CD4-positive, alpha-beta T cell (primary cell): ENCODE measurements around the gene PHLDB1. TPM values are rescaled to one million over a fixed set of nuclear protein-coding genes. Genes with fewer than 3 reads are reported as not detected.

Source experiments
- ATAC-seq: fragments of 200-7000 bp; cut with Tn5 transposase; one replicate; pipeline ENCODE4 v1.10.0; 2022; ENCODE audit warnings: mild to moderate bottlenecking; ENCODE audit not compliant: poor library complexity
- CTCF ChIA-PET: fragments of 350-600 bp; sonication (Branson Sonifier 250); formaldehyde crosslinking; loops from one replicate; lab custom pipeline; 2021; ENCODE audit warnings: antibody characterized with exemption, inconsistent platforms; lab: Charles Lee
- POLR2A ChIA-PET: fragments of 350-600 bp; sonication (Branson Sonifier 250); formaldehyde crosslinking; loops from one replicate; lab custom pipeline; 2021; ENCODE audit warnings: antibody characterized with exemption, inconsistent platforms; lab: Charles Lee
- DNase-seq, 14 experiments: peaks; one replicate each; pipeline ENCODE4 v3.0.0-alpha.2; 2013 to 2020; ENCODE audit warnings: mixed read lengths in 2 of 14
- H3K27ac ChIP-seq, 2 donors: one replicate each; pipeline versions ENCODE4 v1.5.1 to v1.7.0; 2013; ENCODE audit warnings: low read length in 2 of 2, low read depth in 1 of 2, mild to moderate bottlenecking in 1 of 2
- H3K27me3 ChIP-seq, 2 experiments: 1 replicate in 1 of 2; 2 replicates in 1 of 2; pipeline versions ENCODE4 v1.6.1 to v1.7.0; 2013; ENCODE audit warnings: low read length in 2 of 2, control low read depth in 1 of 2, mild to moderate bottlenecking in 1 of 2, moderate library complexity in 1 of 2; ENCODE audit not compliant: insufficient read depth in 2 of 2, control insufficient read depth in 1 of 2
- H3K36me3 ChIP-seq: one replicate; pipeline ENCODE4 v1.6.1; 2013; ENCODE audit warnings: low read length, control low read depth; ENCODE audit not compliant: insufficient read depth
- H3K4me1 ChIP-seq: one replicate; pipeline ENCODE4 v1.6.1; 2013; ENCODE audit warnings: low read length, control low read depth; ENCODE audit not compliant: insufficient read depth
- H3K4me3 ChIP-seq: one replicate; pipeline ENCODE4 v1.5.1; 2013; ENCODE audit warnings: mild to moderate bottlenecking, low read length, moderate library complexity
- H3K9me3 ChIP-seq, 2 experiments: 1 replicate in 1 of 2; 2 replicates in 1 of 2; pipeline versions ENCODE4 v1.6.1 to v1.7.0; 2013; ENCODE audit warnings: low read length in 2 of 2, mild to moderate bottlenecking in 2 of 2, control low read depth in 1 of 2, moderate library complexity in 1 of 2; ENCODE audit not compliant: control insufficient read depth in 1 of 2, insufficient read depth in 1 of 2
- H3K27ac Mint-ChIP-seq: one replicate; pipeline ENCODE4 v1.8.0; 2020; ENCODE audit warnings: mixed read lengths
- H3K27me3 Mint-ChIP-seq: one replicate; pipeline ENCODE4 v1.8.0; 2021; ENCODE audit warnings: mixed read lengths
- H3K36me3 Mint-ChIP-seq: one replicate; pipeline ENCODE4 v1.8.0; 2021; ENCODE audit warnings: low read depth, mixed read lengths
- H3K4me1 Mint-ChIP-seq: one replicate; pipeline ENCODE4 v1.8.0; 2021; ENCODE audit warnings: low read depth, mixed read lengths
- H3K4me3 Mint-ChIP-seq: one replicate; pipeline ENCODE4 v1.8.0; 2020; ENCODE audit warnings: mild to moderate bottlenecking, mixed read lengths
- H3K9me3 Mint-ChIP-seq: one replicate; pipeline ENCODE4 v1.8.0; 2020; ENCODE audit warnings: mixed read lengths
- CTCF ChIP-seq: fragments of 200-600 bp; IDR thresholded peaks from one replicate; pipeline ENCODE4 v1.8.0; 2022; ENCODE audit warnings: antibody characterized with exemption, mild to moderate bottlenecking
- intact Hi-C, 2 experiments: fragments of 100-400 bp; cut with DNase I in 1 of 2; cut with micrococcal nuclease in 1 of 2; formaldehyde crosslinking; loops; one replicate each; pipeline versions ENCODE4 v1.15.1 to v1.9.0; 2023 to 2025; cut with DNase I, micrococcal nuclease
- total RNA-seq, 174 experiments: library from RNA in 2 of 174; stranded (reverse) in 2 of 174; gene quantifications; one replicate each; pipeline ENCODE4 v1.2.3 and lab custom pipeline; 2021 to 2026

The PHLDB1 gene
- total RNA-seq, 2 experiments from 2014 or later, result 1.8 to 2.3 TPM

GRCh38 chr11:118581057-118581456, 26.4 kb upstream of the PHLDB1 start:
- H3K27me3 ChIP-seq, result no peaks in the 10 kb centered on the region
- H3K4me1 ChIP-seq, result peaks cover 13% of the 10 kb centered on the region
- H3K36me3 ChIP-seq, result peaks cover 56% of the 10 kb centered on the region
- DNase-seq (no peak), ATAC-seq (no peak)
- intact Hi-C loops, result no loop called here
- H3K27ac ChIP-seq, result no peak overlapping the region
- POLR2A ChIA-PET, result no interaction called here
- Mint-ChIP-seq H3K9me3 (no peaks in the 10 kb centered on the region), H3K4me1 (peaks cover 37% of the 10 kb centered on the region), H3K27me3 (no peaks in the 10 kb centered on the region), H3K36me3 (peaks cover 73% of the 10 kb centered on the region), H3K4me3 (no peak overlapping the region), H3K27ac (no peak overlapping the region)
- no peak for TF ChIP-seq CTCF
- no peaks in the 10 kb centered on the region for H3K9me3 ChIP-seq
- H3K4me3 ChIP-seq, result no peak overlapping the region
- CTCF ChIA-PET, result no interaction called here

- Histone ChIP-seq H3K4me1 (no peaks in the 10 kb centered on the region), H3K27ac (no peak overlapping the region), H3K27me3 (no peaks in the 10 kb centered on the region), H3K9me3 (no peaks in the 10 kb centered on the region), H3K4me3 (no peak overlapping the region), H3K36me3 (peaks cover 92% of the 10 kb centered on the region)
- Mint-ChIP-seq H3K4me3 (no peak overlapping the region), H3K36me3 (peaks cover 95% of the 10 kb centered on the region), H3K27ac (no peak overlapping the region), H3K9me3 (no peaks in the 10 kb centered on the region), H3K27me3 (no peaks in the 10 kb centered on the region), H3K4me1 (peaks cover 3% of the 10 kb centered on the region)
- POLR2A ChIA-PET, result no interaction called here
- CTCF ChIA-PET, result no interaction called here
- ATAC-seq (no peak), DNase-seq (no peak)
- TF ChIP-seq CTCF, result no peak
- intact Hi-C loops, result no loop called here
Observed at GRCh38 chr11:118587952-118588351, 19.5 kb upstream of the PHLDB1 start.

- CTCF ChIA-PET, result interaction anchor here (1.0 to 1.2 kb wide), 2 partner anchors 67 to 97 kb away, joined by 3 read pairs; no protein-coding TSS in a partner anchor
- no peaks in the 10 kb centered on the region for H3K9me3 ChIP-seq
- Mint-ChIP-seq H3K27me3 (no peaks in the 10 kb centered on the region), H3K4me1 (peaks cover 16% of the 10 kb centered on the region), H3K4me3 (no peak overlapping the region), H3K36me3 (peaks cover 93% of the 10 kb centered on the region), H3K9me3 (no peaks in the 10 kb centered on the region), H3K27ac (no peak overlapping the region)
- no peak overlapping the region for H3K4me3 ChIP-seq
- peaks cover 5% of the 10 kb centered on the region for H3K4me1 ChIP-seq
- POLR2A ChIA-PET, result interaction anchor here (0.9 to 1.0 kb wide), 2 partner anchors 11 to 15 kb away, joined by 3 to 4 read pairs; no protein-coding TSS in a partner anchor
- intact Hi-C loops, result no loop called here
- DNase-seq, result no peak
- H3K27me3 ChIP-seq, result no peaks in the 10 kb centered on the region
- no peak for TF ChIP-seq CTCF
- ATAC-seq, result no peak
- peaks cover 92% of the 10 kb centered on the region for H3K36me3 ChIP-seq
- H3K27ac ChIP-seq, result no peak overlapping the region
Observed at GRCh38 chr11:118592616-118593367, 14.6 kb upstream of the PHLDB1 start.
